ENCODE results near the gene NFKB2. TPM values are rescaled to one million over a fixed set of nuclear protein-coding genes. Genes with fewer than 3 reads are reported as not detected.

The NFKB2 gene
- total RNA-seq, 1 experiment from 2014 or later, result 23.3 TPM

DNA sequence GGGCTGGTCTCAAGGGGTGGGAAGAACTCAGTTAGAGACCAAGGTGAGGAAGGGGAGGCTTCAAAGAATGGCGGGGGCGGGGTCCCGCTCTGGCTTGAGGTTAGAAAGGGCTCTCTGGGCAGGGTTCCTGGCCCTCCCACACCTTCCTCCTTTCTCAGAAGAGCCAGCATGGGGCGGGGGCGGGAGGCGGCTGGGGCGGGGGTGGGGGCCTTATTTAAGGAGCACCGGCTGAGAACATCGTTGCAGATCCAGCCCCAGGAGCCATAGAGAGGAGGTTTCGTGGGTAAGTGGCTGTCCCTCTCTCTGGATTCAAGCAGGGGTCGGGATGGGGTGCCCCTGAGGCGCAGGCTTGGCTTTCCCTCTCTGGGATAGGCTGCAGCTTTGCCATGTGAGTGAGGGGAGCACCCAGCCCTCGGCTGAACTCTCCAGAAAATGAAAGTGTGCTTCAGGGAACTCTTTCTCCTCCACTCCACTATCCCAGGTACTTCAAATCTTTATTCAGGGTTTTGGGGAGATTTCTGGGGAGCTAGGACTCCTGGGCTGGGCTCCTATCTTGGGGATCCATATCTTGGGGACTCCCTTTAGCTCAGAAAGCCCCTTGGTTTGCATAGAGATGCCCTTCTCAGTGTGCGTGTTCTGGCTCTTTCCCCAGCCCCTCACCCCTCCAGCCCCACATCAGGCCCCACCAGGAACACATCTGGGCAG lies 40.2 kb downstream of the NFKB2 start:
- in situ Hi-C loops (cut with HindIII; ENCODE audit: low sequenced_read_pairs), result no loop called here
- DNase-seq (ENCODE audit: low spot score), result no peak

- in situ Hi-C loops (cut with HindIII; ENCODE audit: low sequenced_read_pairs), result no loop called here
- no peak for DNase-seq (ENCODE audit: low spot score)
Measured at GRCh38 chr10:102436312-102436711, 40.8 kb downstream of the NFKB2 start.

DNA sequence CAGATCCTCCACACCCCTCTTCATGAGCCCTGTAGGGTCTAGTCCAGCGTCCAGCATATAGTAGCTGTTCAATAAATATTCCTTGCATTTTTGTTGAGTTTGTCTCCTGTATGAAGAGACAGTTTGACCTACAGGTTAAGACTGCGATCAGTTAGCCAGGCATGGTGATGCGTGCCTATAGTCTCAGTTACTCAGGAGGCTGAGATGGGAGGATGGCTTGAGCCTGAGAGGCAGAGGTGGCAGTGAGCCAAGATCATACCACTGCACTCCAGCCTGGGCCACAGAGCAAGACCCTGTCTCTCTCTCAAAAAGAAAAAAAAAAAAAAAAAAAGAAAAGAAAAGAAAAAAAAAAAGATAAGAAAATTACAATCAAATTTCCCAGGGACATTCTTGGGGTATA lies 42.0 kb downstream of the NFKB2 start:
- in situ Hi-C loops (cut with HindIII; ENCODE audit: low sequenced_read_pairs), result no loop called here
- no peak for DNase-seq (ENCODE audit: low spot score)

GRCh38 chr10:102438374-102438773 lies 42.9 kb downstream of the NFKB2 start:
- DNase-seq (ENCODE audit: low spot score), result no peak
- in situ Hi-C loops (cut with HindIII; ENCODE audit: low sequenced_read_pairs), result no loop called here

DNA sequence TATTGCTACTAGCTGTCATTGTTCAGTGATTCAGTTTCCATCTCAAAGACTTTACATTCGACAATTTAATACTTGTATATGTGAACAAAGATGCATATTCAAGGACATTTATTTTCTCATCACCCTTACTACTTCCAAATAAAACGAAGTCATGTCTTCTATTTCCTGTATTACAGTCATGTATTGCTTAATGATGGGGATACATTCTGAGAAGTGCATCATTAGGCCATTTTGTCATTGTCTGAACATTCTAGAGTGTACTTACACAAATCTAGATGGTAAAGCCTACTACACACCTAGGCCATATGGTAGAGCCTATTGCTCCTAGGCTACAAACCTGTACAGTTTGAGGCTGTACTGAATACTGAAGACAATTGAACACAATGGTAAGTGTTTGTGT lies 49.3 kb downstream of the NFKB2 start:
- in situ Hi-C loops (cut with HindIII; ENCODE audit: low sequenced_read_pairs), result no loop called here
- DNase-seq (ENCODE audit: low spot score), result no peak

- peak; percentile 93 for DNase-seq (ENCODE audit: low spot score)
- in situ Hi-C loops (cut with HindIII; ENCODE audit: low sequenced_read_pairs), result no loop called here
Measured at GRCh38 chr10:102449321-102450123, 54.0 kb downstream of the NFKB2 start.

- in situ Hi-C loops (cut with HindIII; ENCODE audit: low sequenced_read_pairs), result no loop called here
- no peak for DNase-seq (ENCODE audit: low spot score)
Measured at GRCh38 chr10:102450124-102450373, 54.5 kb downstream of the NFKB2 start.

DNA sequence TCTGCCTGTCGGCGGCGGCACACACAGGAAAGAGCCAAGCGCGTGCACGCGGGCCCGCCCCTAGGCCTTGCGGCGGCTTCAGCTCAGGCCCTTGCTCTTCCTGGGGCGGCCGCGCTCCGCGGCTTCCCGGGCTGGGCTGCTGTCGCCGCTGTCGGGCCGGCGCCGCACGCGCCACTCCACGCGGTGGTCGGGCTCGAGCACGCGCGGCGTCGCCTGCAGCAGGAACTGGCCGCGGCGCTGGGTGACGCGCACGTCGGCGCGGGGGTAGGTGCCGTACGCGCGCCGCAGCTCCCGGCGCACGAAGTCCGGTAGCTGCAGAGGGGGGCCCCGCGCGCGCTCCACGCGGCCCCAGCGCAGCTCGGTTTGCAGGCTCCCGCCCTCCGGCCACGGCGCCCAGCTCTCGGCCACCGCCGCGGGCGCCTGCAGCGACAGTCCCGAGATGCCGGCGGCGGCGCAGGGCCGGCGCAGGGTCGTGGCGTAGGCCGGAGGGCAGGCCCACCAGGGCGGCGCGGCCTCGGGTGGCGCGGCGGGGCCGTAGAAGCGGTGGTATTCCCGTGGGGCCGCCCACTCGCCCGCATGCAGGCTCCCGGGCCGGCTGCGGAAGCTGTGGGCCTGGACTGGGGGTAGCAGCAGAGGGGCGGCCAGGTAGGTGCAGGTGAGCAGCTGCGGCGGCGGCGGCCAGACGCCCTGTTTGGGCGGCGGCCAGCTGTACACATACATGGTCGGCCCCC lies 55.0 kb downstream of the NFKB2 start:
- DNase-seq (ENCODE audit: low spot score), result peak; percentile 87
- in situ Hi-C loops (cut with HindIII; ENCODE audit: low sequenced_read_pairs), result no loop called here

- in situ Hi-C loops (cut with HindIII; ENCODE audit: low sequenced_read_pairs), result no loop called here
- peak; percentile 35 for DNase-seq (ENCODE audit: low spot score)
Measured at GRCh38 chr10:102451105-102451969, 55.8 kb downstream of the NFKB2 start, which contains the start of gene C10orf95. TSS of gene C10orf95 (minus strand) at chr10:102451543. CDS start at chr10:102451093, 450 bp downstream.

Other genes with a start within 250 kb of the NFKB2 start
- 137 and 202 TPM in 2 replicates for gene NOLC1, start 243.3 kb upstream of the NFKB2 start, total RNA-seq (2014; rRNA removed; shearing (Covaris generic))
- 2.1 and 3.3 TPM in 2 replicates for gene ELOVL3, start 169.4 kb upstream of the NFKB2 start, total RNA-seq (2014; rRNA removed; shearing (Covaris generic))
- gene PITX3, start 154.2 kb upstream of the NFKB2 start, total RNA-seq (2014; rRNA removed; shearing (Covaris generic)), result 5.4 and 6.3 TPM in 2 replicates
- gene GBF1, start 150.2 kb upstream of the NFKB2 start, total RNA-seq (2014; rRNA removed; shearing (Covaris generic)), result 15.3 and 16.0 TPM in 2 replicates
- gene PSD, start 23.1 kb downstream of the NFKB2 start, total RNA-seq (2014; rRNA removed; shearing (Covaris generic)), result 3.1 and 7.9 TPM in 2 replicates
- 29.9 and 32.1 TPM in 2 replicates for gene FBXL15, start 25.1 kb downstream of the NFKB2 start, total RNA-seq (2014; rRNA removed; shearing (Covaris generic))
- gene CUEDC2, start 36.9 kb downstream of the NFKB2 start, total RNA-seq (2014; rRNA removed; shearing (Covaris generic)), result 133 and 209 TPM in 2 replicates
- 1.8 TPM in 1 of 2 replicates, not detected in the other for gene C10orf95, start 55.8 kb downstream of the NFKB2 start, total RNA-seq (2014; rRNA removed; shearing (Covaris generic))
- 116 and 185 TPM in 2 replicates for gene ACTR1A, start 107.0 kb downstream of the NFKB2 start, total RNA-seq (2014; rRNA removed; shearing (Covaris generic))
- 1.7 and 2.4 TPM in 2 replicates for gene SUFU, start 108.3 kb downstream of the NFKB2 start, total RNA-seq (2014; rRNA removed; shearing (Covaris generic))
- gene TRIM8, start 248.8 kb downstream of the NFKB2 start, total RNA-seq (2014; rRNA removed; shearing (Covaris generic)), result 30.2 and 44.4 TPM in 2 replicates

All from G401 (cell line).